Uterus (tissue), 2 donors: Measurements from ENCODE around the gene SERPINI1.

Source experiments
- CTCF ChIP-seq, 4 experiments: fragments of 200-600 bp in 2 of 4; fragments of 450-650 bp in 2 of 4; sonication (generic) in 2 of 4; IDR thresholded peaks; one replicate each; pipeline ENCODE4 v1.5.1; 2016 to 2019; ENCODE audit warnings: antibody characterized with exemption in 4 of 4, mild to moderate bottlenecking in 2 of 4, moderate library complexity in 1 of 4
- POLR2A ChIP-seq, 2 donors: fragments of 450-650 bp; IDR thresholded peaks; one replicate each; pipeline ENCODE4 v1.6.1; 2016; ENCODE audit warnings: antibody characterized with exemption in 2 of 2, mild to moderate bottlenecking in 1 of 2, moderate library complexity in 1 of 2

- no peak for TF ChIP-seq CTCF (IDR thresholded peaks at IDR 0.05)
- no peak for TF ChIP-seq POLR2A (IDR thresholded peaks at IDR 0.05)
Measured at GRCh38 chr3:167777356-167777755, 41.8 kb downstream of the SERPINI1 start.
